Measurements from ENCODE around the gene ARHGAP44. TPM values are rescaled to one million over a fixed set of nuclear protein-coding genes. Genes with fewer than 3 reads are reported as not detected.
"Not testable (repeated sequence)": the region's sequence is repeated elsewhere in the genome, so short reads cannot be mapped to it uniquely, and the experiment has no call there.

Gene ARHGAP44
- total RNA-seq, 1 experiment from 2014 or later = 7.3 TPM

DNA sequence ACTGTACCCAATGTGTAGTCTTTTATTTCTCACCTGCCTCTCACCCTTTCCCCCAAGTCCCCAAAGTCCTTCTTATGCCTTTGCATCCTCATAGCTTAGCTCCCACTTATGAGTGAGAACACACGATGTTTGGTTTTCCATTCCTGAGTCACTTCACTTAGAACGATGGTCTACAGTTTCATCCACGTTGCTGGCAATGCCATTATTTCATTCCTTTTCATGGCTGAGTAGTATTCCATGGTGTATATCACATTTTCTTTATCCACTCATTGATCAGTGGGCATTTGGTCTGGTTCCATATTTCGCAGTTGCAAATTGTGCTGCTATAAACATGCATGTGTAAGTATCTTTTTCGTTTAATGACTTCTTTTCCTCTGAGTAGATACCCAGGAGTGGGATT is 89.8 kb downstream of the ARHGAP44 start:
- H3K9me3 ChIP-seq (ENCODE audit: control insufficient read depth in 1 of 2, insufficient read depth in 1 of 2, low read depth in 1 of 2, low read length in 2 of 2) = not testable (repeated sequence)

GRCh38 chr17:12883472-12883871 is 94.2 kb downstream of the ARHGAP44 start:
- ATAC-seq (no peak), DNase-seq (ENCODE audit: low read depth, low spot score) (no peak)
- ChIA-PET CTCF (no interaction called here), RAD21 (ENCODE audit: low non-redundant PET in 1 of 2, low total read pairs in 2 of 2, uncharacterized antibody in 2 of 2, unreplicated experiment in 2 of 2) (no interaction called here), POLR2A (no interaction called here)
- TF ChIP-seq MAX (IDR thresholded peaks at IDR 0.05) = no peak
- TF ChIP-seq POLR2AphosphoS5 (IDR thresholded peaks at IDR 0.05; ENCODE audit: low read depth, low read length) = no peak
- no peak for TF ChIP-seq FOSL1 (IDR thresholded peaks at IDR 0.05; ENCODE audit: low read depth)
- TF ChIP-seq SP1 (IDR thresholded peaks at IDR 0.05; ENCODE audit: low read depth) = no peak
- TF ChIP-seq TCF7L2 (IDR thresholded peaks at IDR 0.05; ENCODE audit: borderline replicate concordance, extremely low read depth, insufficient read depth, insufficient read length) = no peak
- TF ChIP-seq SIN3A (IDR thresholded peaks at IDR 0.05; ENCODE audit: low read depth) = no peak
- TF ChIP-seq EGR1 (IDR thresholded peaks at IDR 0.05; ENCODE audit: low read depth) = no peak
- no peak for TF ChIP-seq REST (IDR thresholded peaks at IDR 0.05; ENCODE audit: low read depth)
- Histone ChIP-seq H3K4me1 (ENCODE audit: control insufficient read depth in 1 of 2, insufficient read depth in 2 of 2, low read length in 2 of 2) (no peaks in the 10 kb centered on the region), H3K4me3 (replicated peaks in 1 of 2; ENCODE audit: low read depth in 1 of 2, low read length in 2 of 2) (no peak overlapping the region), H3K36me3 (ENCODE audit: control insufficient read depth in 1 of 2, insufficient read depth in 2 of 2, low read length in 2 of 2) (no peaks in the 10 kb centered on the region), H4K20me1 (ENCODE audit: insufficient read depth) (0 out of 2 replicates have a peak, but pooled peaks cover 5% of the 10 kb centered on the region), H3K9me2 (ENCODE audit: insufficient read depth) (no peaks in the 10 kb centered on the region), H3K9me3 (ENCODE audit: control insufficient read depth in 1 of 2, insufficient read depth in 1 of 2, low read depth in 1 of 2, low read length in 2 of 2) (no peaks in the 10 kb centered on the region; a peak in 1 of 4 replicates), H3K9ac (ENCODE audit: low read length) (no peak overlapping the region), H3K27me3 (ENCODE audit: insufficient read depth, low read length) (no peaks in the 10 kb centered on the region), H3K79me2 (ENCODE audit: insufficient read depth, low read length) (no peaks in the 10 kb centered on the region), H3K27ac (ENCODE audit: low read depth, low read length) (no peak overlapping the region), H2AFZ (ENCODE audit: low read depth, low read length, poor library complexity, severe bottlenecking) (no peak overlapping the region), H3K4me2 (ENCODE audit: low read length) (no peak overlapping the region)
- intact Hi-C loops (cut with micrococcal nuclease) = no loop called here
- no TSS peak for BruUV-seq (replicated peaks)

More for the DNA sequence above, 89.8 kb downstream of the ARHGAP44 start:
- RAD21 ChIA-PET (ENCODE audit: low non-redundant PET in 1 of 2, low total read pairs in 2 of 2, uncharacterized antibody in 2 of 2, unreplicated experiment in 2 of 2); H3K27ac ChIP-seq (ENCODE audit: low read depth, low read length); H3K9ac ChIP-seq (ENCODE audit: low read length); intact Hi-C loops (cut with micrococcal nuclease); H3K79me2 ChIP-seq (ENCODE audit: insufficient read depth, low read length); ATAC-seq; DNase-seq (ENCODE audit: low read depth, low spot score); H3K4me2 ChIP-seq (ENCODE audit: low read length); H3K9me2 ChIP-seq (ENCODE audit: insufficient read depth); H3K4me1 ChIP-seq (ENCODE audit: control insufficient read depth in 1 of 2, insufficient read depth in 2 of 2, low read length in 2 of 2); CTCF ChIA-PET; H4K20me1 ChIP-seq (ENCODE audit: insufficient read depth); H3K4me3 ChIP-seq (replicated peaks in 1 of 2; ENCODE audit: low read depth in 1 of 2, low read length in 2 of 2); POLR2A ChIA-PET; H3K36me3 ChIP-seq (ENCODE audit: control insufficient read depth in 1 of 2, insufficient read depth in 2 of 2, low read length in 2 of 2); BruUV-seq (replicated peaks); H2AFZ ChIP-seq (ENCODE audit: low read depth, low read length, poor library complexity, severe bottlenecking); H3K27me3 ChIP-seq (ENCODE audit: insufficient read depth, low read length): not testable (repeated sequence)
